HG02610 (cell line): Measurements from ENCODE around the gene CCL4.
A peak's percentile ranks its signal among the peaks of the same experiment; 100 is the strongest.

Experiments used
- ATAC-seq: cut with Tn5 transposase; IDR thresholded peaks from one replicate; pipeline ENCODE4 v1.9.1; 2021; ENCODE audit warnings: mild to moderate bottlenecking, moderate library complexity; ENCODE audit not compliant: unreplicated experiment

The CCL4 gene

GRCh38 chr17:36142806-36143205, 39.2 kb downstream of the CCL4 start:
- no peak for ATAC-seq

- no peak for ATAC-seq
Measured at GRCh38 chr17:36144014-36144413, 40.4 kb downstream of the CCL4 start.

- ATAC-seq, result no peak
Measured at GRCh38 chr17:36144981-36145729, 41.5 kb downstream of the CCL4 start.

- no peak for ATAC-seq
Measured at GRCh38 chr17:36147601-36148000, 44.0 kb downstream of the CCL4 start.

- peak; percentile 62 for ATAC-seq
Measured at GRCh38 chr17:36148559-36149295, 45.1 kb downstream of the CCL4 start.

GRCh38 chr17:36149296-36149820, 45.7 kb downstream of the CCL4 start:
- no peak for ATAC-seq

GRCh38 chr17:36151891-36152638, 48.4 kb downstream of the CCL4 start:
- ATAC-seq, result no peak

GRCh38 chr17:36152639-36153120, 49.1 kb downstream of the CCL4 start:
- ATAC-seq, result no peak

- no peak for ATAC-seq
Measured at GRCh38 chr17:36153895-36154610, 50.4 kb downstream of the CCL4 start.
